Right atrium auricular region (tissue), 2 donors: ENCODE data around the gene MORF4L2. TPM values are rescaled to one million over a fixed set of nuclear protein-coding genes. Genes with fewer than 3 reads are reported as not detected.

Experiments
- DNase-seq: peaks from one replicate; pipeline ENCODE4 v3.0.0-alpha.2; 2019; ENCODE audit warnings: low spot score
- H3K27ac ChIP-seq, 2 donors: fragments of 200-600 bp; sonication (generic); 1 replicate in 1 of 2; 2 replicates in 1 of 2; pipeline ENCODE4 v1.5.1; 2016 to 2019
- H3K27me3 ChIP-seq, 2 donors: fragments of 200-600 bp; sonication (generic); one replicate each; pipeline versions ENCODE4 v1.5.1 to v1.6.0; 2017 to 2019
- H3K36me3 ChIP-seq: fragments of 200-600 bp; sonication (generic); one replicate; pipeline ENCODE4 v1.5.1; 2016
- H3K4me1 ChIP-seq, 2 donors: fragments of 200-600 bp; sonication (generic); one replicate each; pipeline versions ENCODE4 v1.5.1 to v1.6.0; 2017 to 2019
- H3K4me3 ChIP-seq, 2 donors: fragments of 200-600 bp; sonication (generic); 1 replicate in 1 of 2; 2 replicates in 1 of 2; pipeline ENCODE4 v1.5.1; 2017 to 2019; ENCODE audit warnings: mild to moderate bottlenecking in 1 of 2, moderate library complexity in 1 of 2
- H3K9me3 ChIP-seq, 2 donors: fragments of 200-600 bp; sonication (generic); one replicate each; pipeline ENCODE4 v1.5.1; 2019
- total RNA-seq, 2 donors: library from RNA; depleted of rRNA; stranded (reverse); fragments of >200 nt; gene quantifications; one replicate each; pipeline ENCODE4 v1.1.0, GENCODE V29; 2016
- TF ChIP-seq, protein P1 (sequence below), 2 donors: fragments of 200-600 bp; sonication (generic); IDR thresholded peaks; one replicate each; pipeline ENCODE4 v1.5.1; 2019; ENCODE audit warnings: antibody characterized with exemption in 2 of 2

Gene MORF4L2
- total RNA-seq, 2 donors from 2014 or later: 193 to 198 TPM

GRCh38 chrX:103710609-103711008 lies 24.1 kb upstream of the MORF4L2 start, which contains the start of gene TMEM31:
Gene TMEM31, plus strand, starts transcription at chrX:103710909. Its CDS starts 1,350 bp downstream, at chrX:103712259.
- Histone ChIP-seq H3K27ac (no peak within 1 kb of the TSS), H3K4me3 (no peak within 1 kb of the TSS), H3K36me3 (no peaks in the 10 kb centered on the region), H3K4me1 (no peaks in the 10 kb centered on the region), H3K9me3 (no peaks in the 10 kb centered on the region), H3K27me3 (no peaks in the 10 kb centered on the region)
- DNase-seq: no peak
- TF ChIP-seq, protein P1, sequence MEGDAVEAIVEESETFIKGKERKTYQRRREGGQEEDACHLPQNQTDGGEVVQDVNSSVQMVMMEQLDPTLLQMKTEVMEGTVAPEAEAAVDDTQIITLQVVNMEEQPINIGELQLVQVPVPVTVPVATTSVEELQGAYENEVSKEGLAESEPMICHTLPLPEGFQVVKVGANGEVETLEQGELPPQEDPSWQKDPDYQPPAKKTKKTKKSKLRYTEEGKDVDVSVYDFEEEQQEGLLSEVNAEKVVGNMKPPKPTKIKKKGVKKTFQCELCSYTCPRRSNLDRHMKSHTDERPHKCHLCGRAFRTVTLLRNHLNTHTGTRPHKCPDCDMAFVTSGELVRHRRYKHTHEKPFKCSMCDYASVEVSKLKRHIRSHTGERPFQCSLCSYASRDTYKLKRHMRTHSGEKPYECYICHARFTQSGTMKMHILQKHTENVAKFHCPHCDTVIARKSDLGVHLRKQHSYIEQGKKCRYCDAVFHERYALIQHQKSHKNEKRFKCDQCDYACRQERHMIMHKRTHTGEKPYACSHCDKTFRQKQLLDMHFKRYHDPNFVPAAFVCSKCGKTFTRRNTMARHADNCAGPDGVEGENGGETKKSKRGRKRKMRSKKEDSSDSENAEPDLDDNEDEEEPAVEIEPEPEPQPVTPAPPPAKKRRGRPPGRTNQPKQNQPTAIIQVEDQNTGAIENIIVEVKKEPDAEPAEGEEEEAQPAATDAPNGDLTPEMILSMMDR (IDR thresholded peaks at IDR 0.05): no peak

DNA sequence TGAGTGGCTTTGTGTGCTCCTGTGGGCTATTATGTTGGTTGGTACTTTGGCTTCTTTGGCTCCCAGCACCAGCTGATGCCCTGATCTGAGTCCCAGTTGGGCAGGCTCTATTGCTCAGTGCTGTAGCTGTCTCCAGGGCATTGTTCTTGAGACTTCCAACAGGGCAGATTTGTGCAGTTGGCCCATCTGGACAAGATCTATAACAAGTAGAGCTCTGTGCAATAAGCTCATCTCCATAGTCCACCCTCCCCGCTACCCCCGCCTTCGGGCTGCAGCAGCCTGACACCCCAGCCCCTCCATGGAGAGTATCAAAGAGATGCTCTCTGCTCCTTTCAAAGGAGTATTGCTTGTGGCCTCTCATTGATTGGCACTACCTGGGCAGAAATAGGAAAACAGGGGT lies 18.4 kb upstream of the MORF4L2 start:
- no peaks in the 10 kb centered on the region for H3K4me1 ChIP-seq
- H3K4me3 ChIP-seq: no peak overlapping the region
- no peaks in the 10 kb centered on the region for H3K36me3 ChIP-seq
- no peak for DNase-seq
- H3K27ac ChIP-seq: no peak overlapping the region
- no peaks in the 10 kb centered on the region for H3K27me3 ChIP-seq
- H3K9me3 ChIP-seq: no peaks in the 10 kb centered on the region
- TF ChIP-seq, protein P1 (IDR thresholded peaks at IDR 0.05): no peak

GRCh38 chrX:103699243-103699642 lies 12.7 kb upstream of the MORF4L2 start:
- Histone ChIP-seq H3K27ac (no peak overlapping the region), H3K9me3 (no peaks in the 10 kb centered on the region), H3K36me3 (no peaks in the 10 kb centered on the region), H3K4me3 (no peak overlapping the region), H3K4me1 (no peaks in the 10 kb centered on the region), H3K27me3 (no peaks in the 10 kb centered on the region)
- TF ChIP-seq, protein P1 (IDR thresholded peaks at IDR 0.05): no peak
- DNase-seq: no peak

- TF ChIP-seq, protein P1 (IDR thresholded peaks at IDR 0.05): no peak
- Histone ChIP-seq H3K9me3 (no peaks in the 10 kb centered on the region), H3K4me3 (no peak overlapping the region), H3K27me3 (no peaks in the 10 kb centered on the region), H3K4me1 (no peaks in the 10 kb centered on the region), H3K36me3 (no peaks in the 10 kb centered on the region), H3K27ac (no peak overlapping the region)
- no peak for DNase-seq
These were observed 11.2 kb upstream of the MORF4L2 start for GRCh38 chrX:103697687-103698086.

GRCh38 chrX:103691059-103691458 lies 4.6 kb upstream of the MORF4L2 start:
- H3K4me3 ChIP-seq: no peak overlapping the region
- no peak for DNase-seq

More at GRCh38 chrX:103691059-103691458, 4.6 kb upstream of the MORF4L2 start:
- TF ChIP-seq, protein P1 (IDR thresholded peaks at IDR 0.05): no peak
- Histone ChIP-seq H3K36me3 (no peaks in the 10 kb centered on the region), H3K27ac (no peak overlapping the region), H3K27me3 (no peaks in the 10 kb centered on the region), H3K9me3 (no peaks in the 10 kb centered on the region), H3K4me1 (peaks cover 0 to 4% of the 10 kb centered on the region in 2 donors)
